Activated naive CD4-positive, alpha-beta T cell treated with anti-CD3 and anti-CD28 coated beads for 36 hours (primary cell): ENCODE data around the gene CCNDBP1. TPM values are rescaled to one million over a fixed set of nuclear protein-coding genes. Genes with fewer than 3 reads are reported as not detected.
"Not testable (repeated sequence)": the region's sequence is repeated elsewhere in the genome, so short reads cannot be mapped to it uniquely, and the experiment has no call there.

Experiments
- CTCF ChIA-PET: fragments of 350-600 bp; sonication (Branson Sonifier 250); formaldehyde crosslinking; loops from one replicate; lab custom pipeline; 2021; ENCODE audit warnings: antibody characterized with exemption; lab: Charles Lee
- DNase-seq: peaks from one replicate; pipeline ENCODE4 v3.0.0-alpha.2; 2020
- H3K27ac Mint-ChIP-seq: one replicate; pipeline ENCODE4 v1.8.0; 2021; ENCODE audit warnings: mild to moderate bottlenecking, mixed read lengths
- H3K27me3 Mint-ChIP-seq: one replicate; pipeline ENCODE4 v1.8.0; 2021; ENCODE audit warnings: low read depth, mixed read lengths
- H3K36me3 Mint-ChIP-seq: one replicate; pipeline ENCODE4 v1.8.0; 2021; ENCODE audit warnings: low read depth, mixed read lengths
- H3K4me1 Mint-ChIP-seq: one replicate; pipeline ENCODE4 v1.8.0; 2021; ENCODE audit warnings: low read depth, mixed read lengths
- H3K4me3 Mint-ChIP-seq: one replicate; pipeline ENCODE4 v1.8.0; 2021; ENCODE audit warnings: mild to moderate bottlenecking, moderate library complexity, mixed read lengths
- H3K9me3 Mint-ChIP-seq: one replicate; pipeline ENCODE4 v1.8.0; 2021; ENCODE audit warnings: mixed read lengths
- intact Hi-C: fragments of 100-400 bp; cut with micrococcal nuclease; formaldehyde crosslinking; loops from one replicate; pipeline ENCODE4 v1.15.1; 2023
- total RNA-seq, 2 experiments: library from RNA; stranded (reverse); gene quantifications; one replicate each; pipeline ENCODE4 v1.2.3, GENCODE V29; 2021

CCNDBP1 gene
- total RNA-seq, 2 experiments from 2014 or later = 54.6 to 62.1 TPM

DNA sequence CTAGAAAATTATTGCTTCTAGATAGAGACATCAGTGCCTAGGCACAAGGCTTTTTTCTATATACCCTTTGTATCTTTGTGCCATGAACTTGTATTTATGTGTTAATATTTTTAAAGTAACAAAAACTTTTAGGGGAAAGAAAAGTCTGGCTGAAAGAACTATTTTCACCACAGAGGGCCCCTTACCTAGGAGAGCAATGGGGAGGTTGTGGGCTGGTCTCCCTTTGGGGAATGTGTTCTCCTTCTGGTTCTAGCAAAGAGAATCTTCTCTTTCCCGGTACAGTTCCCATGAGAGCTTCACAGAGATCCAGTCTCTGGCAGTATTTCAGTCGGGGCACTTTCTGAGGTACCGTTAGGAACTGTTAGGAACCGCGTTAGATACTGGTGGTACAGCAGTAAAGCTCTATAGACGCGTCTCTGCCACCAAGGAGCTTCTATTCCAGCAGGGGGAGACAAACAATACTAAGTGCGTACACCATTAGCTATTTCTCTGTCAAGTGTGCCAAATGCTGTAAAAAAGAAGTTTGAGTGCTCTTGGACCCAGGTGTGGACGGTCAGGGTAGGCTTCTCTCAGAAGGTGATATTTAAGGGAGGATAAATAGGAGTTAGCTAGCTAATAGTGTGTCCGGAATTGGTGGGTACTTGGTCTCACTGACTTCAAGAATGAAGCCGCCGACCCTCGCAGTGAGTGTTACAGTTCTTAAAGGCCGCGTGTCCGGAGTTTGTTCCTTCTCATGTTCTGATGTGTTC is 40.2 kb downstream of the CCNDBP1 start:
- intact Hi-C loops = loop anchor here (1.0 kb wide), 2 partner anchors 43 to 60 kb away; no protein-coding TSS in a partner anchor
- Mint-ChIP-seq H3K36me3 (no peaks in the 10 kb centered on the region), H3K4me3 (no peak overlapping the region), H3K27ac (no peak overlapping the region), H3K9me3 (no peaks in the 10 kb centered on the region), H3K4me1 (peaks cover 5% of the 10 kb centered on the region), H3K27me3 (peaks cover 3% of the 10 kb centered on the region)
- DNase-seq = peak; percentile 63
- CTCF ChIA-PET = interaction anchor here (0.6 to 3.0 kb wide), 48 partner anchors 8 to 444 kb away, joined by 3 to 167 read pairs (median 4); partner anchors contain the start of genes CCNDBP1, TGM5, TUBGCP4 and ZSCAN29

DNA sequence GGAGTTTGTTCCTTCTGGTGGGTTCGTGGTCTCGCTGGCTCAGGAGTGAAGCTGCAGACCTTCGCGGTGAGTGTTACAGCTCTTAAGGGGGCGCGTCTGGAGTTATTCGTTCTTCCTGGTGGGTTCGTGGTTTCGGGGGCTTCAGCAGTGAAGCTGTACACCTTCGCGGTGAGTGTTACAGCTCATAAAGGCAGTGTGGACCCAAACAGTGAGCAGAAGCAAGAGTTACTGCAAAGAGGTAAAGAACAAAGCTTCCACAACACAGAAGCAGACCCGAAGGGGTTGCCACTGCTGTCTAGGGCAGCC is 40.7 kb downstream of the CCNDBP1 start:
- not testable (repeated sequence) for H3K27ac Mint-ChIP-seq, H3K9me3 Mint-ChIP-seq, H3K4me3 Mint-ChIP-seq, DNase-seq, H3K36me3 Mint-ChIP-seq, H3K4me1 Mint-ChIP-seq, H3K27me3 Mint-ChIP-seq
- intact Hi-C loops = loop anchor here (1.0 kb wide), 2 partner anchors 42 to 59 kb away; no protein-coding TSS in a partner anchor
- CTCF ChIA-PET = interaction anchor here (0.6 to 3.0 kb wide), 40 partner anchors 8 to 444 kb away, joined by 3 to 167 read pairs (median 5); partner anchors contain the start of gene TGM5

DNA sequence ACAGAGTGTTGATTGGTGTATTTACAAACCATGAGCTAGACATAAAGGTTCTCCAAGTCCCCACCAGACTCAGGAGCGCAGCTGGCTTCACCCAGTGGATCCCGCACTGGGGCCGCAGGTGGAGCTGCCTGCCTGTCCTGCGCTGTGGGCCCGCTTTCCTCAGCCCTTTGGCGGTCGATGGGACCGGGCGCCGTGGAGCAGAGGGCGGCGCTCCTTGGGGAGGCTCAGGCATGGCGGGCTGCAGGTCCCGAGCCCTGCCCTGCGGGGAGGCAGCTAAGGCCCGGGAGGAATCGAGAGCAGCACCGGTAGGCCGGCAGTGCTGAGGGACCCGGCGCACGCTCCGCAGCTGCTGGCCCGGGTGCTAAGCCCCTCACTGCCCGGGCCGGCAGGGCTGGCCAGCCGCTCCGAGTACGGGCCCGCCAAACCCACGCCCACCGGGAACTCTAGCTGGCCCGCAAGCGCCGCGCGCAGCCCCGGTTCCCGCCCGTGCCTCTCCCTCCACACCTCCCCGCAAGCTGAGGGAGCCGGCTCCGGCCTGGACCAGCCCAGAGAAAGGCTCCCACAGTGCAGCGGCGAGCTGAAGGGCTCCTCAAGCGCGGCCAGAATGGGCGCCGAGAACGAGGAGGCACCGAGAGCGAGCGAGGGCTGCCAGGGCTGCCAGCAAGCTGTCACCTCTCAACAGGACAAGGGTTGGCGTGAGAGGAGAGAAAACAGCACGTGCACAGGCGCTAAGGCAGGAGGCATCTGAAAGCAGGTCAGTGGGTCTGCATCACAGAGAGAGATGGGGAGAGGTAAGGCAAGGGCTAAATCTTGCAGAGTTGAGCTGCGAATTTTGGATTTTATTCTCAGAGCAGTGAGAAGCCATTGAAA is 41.5 kb downstream of the CCNDBP1 start:
- CTCF ChIA-PET = interaction anchor here (0.6 to 3.0 kb wide), 18 partner anchors 8 to 1031 kb away, joined by 3 to 167 read pairs (median 7); no protein-coding TSS in a partner anchor
- Mint-ChIP-seq H3K4me1 (peaks cover 5% of the 10 kb centered on the region), H3K4me3 (no peak overlapping the region)

DNA sequence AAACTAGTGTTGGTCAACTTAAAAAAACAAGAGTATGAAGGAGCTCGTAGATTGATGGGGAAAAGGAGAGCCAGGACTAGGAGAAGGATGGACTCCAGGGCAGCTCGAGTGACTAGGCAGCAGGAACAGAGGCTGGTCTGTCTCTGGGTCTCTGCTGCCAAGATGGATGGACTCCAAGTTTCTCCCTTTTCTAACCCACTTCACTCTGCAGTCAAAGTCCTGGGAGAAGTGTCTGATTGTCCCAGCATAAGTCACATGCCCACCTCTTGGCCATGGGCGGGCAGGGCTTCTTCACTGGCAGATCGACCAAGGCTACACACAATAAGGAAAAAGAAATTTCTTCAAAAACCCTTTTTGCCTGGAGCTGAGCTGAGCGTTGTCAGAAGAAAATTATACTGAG is 44.8 kb downstream of the CCNDBP1 start:
- intact Hi-C loops = no loop called here
- H3K27ac Mint-ChIP-seq = no peak overlapping the region

More for the DNA sequence above, 41.5 kb downstream of the CCNDBP1 start:
- peaks cover 3% of the 10 kb centered on the region for H3K27me3 Mint-ChIP-seq
- intact Hi-C loops = no loop called here
- no peaks in the 10 kb centered on the region for H3K36me3 Mint-ChIP-seq
- H3K27ac Mint-ChIP-seq = no peak overlapping the region
- no peaks in the 10 kb centered on the region for H3K9me3 Mint-ChIP-seq
- DNase-seq = no peak

DNA sequence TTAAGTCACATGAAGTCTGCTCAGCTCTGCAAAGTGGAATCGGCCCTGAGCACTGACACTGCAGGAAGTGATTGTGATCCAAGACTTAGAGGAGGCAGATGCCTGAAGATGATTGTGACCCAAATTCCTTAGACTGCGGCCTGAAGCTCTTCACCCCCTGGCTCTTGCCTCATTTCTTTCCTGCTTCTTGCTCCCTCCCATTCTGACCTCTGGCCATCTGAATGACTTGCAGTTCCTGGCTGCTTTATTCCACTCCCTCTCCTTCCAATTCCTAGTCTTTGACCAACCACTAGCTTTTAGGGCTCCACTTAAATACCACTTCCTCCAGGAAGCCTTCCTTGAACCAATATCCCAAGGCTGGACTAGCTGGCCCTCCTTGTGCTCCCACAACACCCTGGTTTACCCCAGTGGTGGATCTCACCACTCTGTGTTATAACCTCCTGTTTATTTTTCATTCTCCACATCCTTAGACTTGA is 45.5 kb downstream of the CCNDBP1 start:
- H3K4me1 Mint-ChIP-seq = peaks cover 5% of the 10 kb centered on the region
- peaks cover 4% of the 10 kb centered on the region for H3K27me3 Mint-ChIP-seq
- no peaks in the 10 kb centered on the region for H3K9me3 Mint-ChIP-seq
- intact Hi-C loops = no loop called here
- H3K4me3 Mint-ChIP-seq = no peak overlapping the region
- H3K27ac Mint-ChIP-seq = no peak overlapping the region
- DNase-seq = no peak
- CTCF ChIA-PET = interaction anchor here (0.6 to 3.6 kb wide), 3 partner anchors 16 to 54 kb away, joined by 4 to 27 read pairs (median 5); no protein-coding TSS in a partner anchor
- no peaks in the 10 kb centered on the region for H3K36me3 Mint-ChIP-seq

More for the DNA sequence above, 44.8 kb downstream of the CCNDBP1 start:
- Mint-ChIP-seq H3K36me3 (no peaks in the 10 kb centered on the region), H3K27me3 (peaks cover 7% of the 10 kb centered on the region), H3K9me3 (no peaks in the 10 kb centered on the region), H3K4me3 (no peak overlapping the region), H3K4me1 (peaks cover 5% of the 10 kb centered on the region)
- no peak for DNase-seq
- CTCF ChIA-PET = interaction anchor here (0.6 to 3.6 kb wide), 5 partner anchors 11 to 55 kb away, joined by 3 to 27 read pairs (median 4); no protein-coding TSS in a partner anchor

DNA sequence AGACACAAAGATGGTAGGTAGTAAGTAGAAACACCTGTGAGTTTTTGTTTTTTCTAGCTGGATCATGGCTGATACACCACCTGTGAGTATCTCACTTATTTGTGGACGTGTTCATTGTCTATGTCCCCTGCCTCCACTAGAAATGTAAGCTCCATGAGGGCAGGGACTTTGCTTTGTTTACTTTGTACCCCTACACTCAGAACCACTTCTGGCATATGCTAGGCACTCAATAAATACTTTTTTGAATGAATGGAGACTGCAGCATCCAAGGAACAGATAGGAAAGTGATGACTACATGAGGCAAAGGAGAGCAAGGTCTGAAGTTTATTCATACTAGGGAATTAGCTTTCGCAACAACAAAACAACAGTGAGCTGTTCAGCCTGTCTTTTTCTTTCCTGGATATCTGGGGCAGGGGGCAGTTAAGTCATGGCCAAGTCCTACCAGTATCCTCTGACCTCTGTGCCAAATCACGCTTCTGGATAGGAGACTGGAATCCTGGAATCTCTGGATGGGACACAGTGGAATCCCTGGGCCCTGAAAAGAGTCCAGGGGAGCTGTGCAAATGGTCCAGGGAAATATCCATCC is 47.2 kb downstream of the CCNDBP1 start:
- H3K27me3 Mint-ChIP-seq = peaks cover 4% of the 10 kb centered on the region
- no peaks in the 10 kb centered on the region for H3K9me3 Mint-ChIP-seq
- no peak overlapping the region for H3K4me3 Mint-ChIP-seq
- DNase-seq = no peak
- CTCF ChIA-PET = interaction anchor here (2.0 kb wide), 1 partner anchor 53 kb away, joined by 8 read pairs; no protein-coding TSS in a partner anchor
- intact Hi-C loops = no loop called here
- no peaks in the 10 kb centered on the region for H3K4me1 Mint-ChIP-seq
- H3K27ac Mint-ChIP-seq = no peak overlapping the region
- H3K36me3 Mint-ChIP-seq = no peaks in the 10 kb centered on the region

DNA sequence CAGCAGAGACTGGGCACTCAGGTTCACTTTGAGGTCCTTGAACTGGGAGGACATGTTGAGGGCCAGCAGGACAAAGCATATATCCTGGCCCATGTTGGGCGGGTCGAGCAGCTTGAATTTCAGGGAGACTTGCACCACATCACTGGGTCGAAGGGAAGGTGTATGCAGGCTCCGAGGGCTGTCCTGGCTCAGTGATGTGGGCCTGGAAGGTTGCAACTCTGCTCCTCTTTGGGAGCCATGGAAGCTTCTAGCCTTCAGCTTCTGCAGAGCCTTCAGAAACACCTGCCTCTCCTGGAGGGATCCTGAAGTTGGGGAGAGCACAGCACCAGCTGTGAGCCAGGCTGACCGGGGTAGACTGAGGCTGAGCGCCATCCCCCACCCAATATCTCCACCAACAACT is 50.3 kb downstream of the CCNDBP1 start:
- Mint-ChIP-seq H3K27ac (no peak overlapping the region), H3K27me3 (peaks cover 12% of the 10 kb centered on the region), H3K4me1 (no peaks in the 10 kb centered on the region), H3K36me3 (no peaks in the 10 kb centered on the region), H3K4me3 (no peak overlapping the region), H3K9me3 (no peaks in the 10 kb centered on the region)
- intact Hi-C loops = no loop called here
- no peak for DNase-seq
- CTCF ChIA-PET = interaction anchor here (1.2 to 1.5 kb wide), 2 partner anchors 10 to 50 kb away, joined by 5 read pairs; no protein-coding TSS in a partner anchor

DNA sequence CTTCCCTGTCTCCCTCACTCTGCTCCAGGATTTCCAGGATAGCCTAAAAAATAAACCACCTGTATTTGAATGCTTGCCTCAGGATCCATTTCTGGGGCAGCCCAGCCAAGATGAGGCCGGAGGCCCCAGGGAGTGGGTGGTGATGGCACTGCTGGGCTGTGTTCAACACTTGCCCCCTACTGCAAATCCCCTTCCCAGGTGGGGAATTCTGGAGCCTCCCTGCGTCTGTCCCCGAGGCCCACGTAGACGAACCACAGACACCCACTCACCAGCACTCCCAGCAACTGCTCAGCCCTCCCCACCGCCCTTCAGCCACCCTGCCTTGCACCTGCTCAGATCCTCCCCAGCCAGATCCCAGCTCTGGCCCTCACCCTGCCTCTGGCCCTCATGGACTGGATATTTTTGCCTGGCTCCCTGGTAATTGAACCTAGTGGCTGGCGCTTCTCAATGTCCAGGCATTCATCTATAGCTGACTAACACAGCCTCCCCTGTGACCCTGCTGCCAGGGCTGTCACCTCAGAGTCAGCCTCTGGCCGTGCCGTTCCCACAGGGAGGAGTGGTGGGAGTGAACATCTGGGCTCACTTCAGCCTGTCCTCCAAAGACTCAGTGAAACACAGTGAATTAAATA is 52.8 kb downstream of the CCNDBP1 start:
- Mint-ChIP-seq H3K9me3 (no peaks in the 10 kb centered on the region), H3K4me3 (no peak overlapping the region), H3K27me3 (peaks cover 12% of the 10 kb centered on the region), H3K36me3 (no peaks in the 10 kb centered on the region), H3K27ac (no peak overlapping the region), H3K4me1 (no peaks in the 10 kb centered on the region)
- CTCF ChIA-PET = no interaction called here
- DNase-seq = no peak
- intact Hi-C loops = no loop called here

DNA sequence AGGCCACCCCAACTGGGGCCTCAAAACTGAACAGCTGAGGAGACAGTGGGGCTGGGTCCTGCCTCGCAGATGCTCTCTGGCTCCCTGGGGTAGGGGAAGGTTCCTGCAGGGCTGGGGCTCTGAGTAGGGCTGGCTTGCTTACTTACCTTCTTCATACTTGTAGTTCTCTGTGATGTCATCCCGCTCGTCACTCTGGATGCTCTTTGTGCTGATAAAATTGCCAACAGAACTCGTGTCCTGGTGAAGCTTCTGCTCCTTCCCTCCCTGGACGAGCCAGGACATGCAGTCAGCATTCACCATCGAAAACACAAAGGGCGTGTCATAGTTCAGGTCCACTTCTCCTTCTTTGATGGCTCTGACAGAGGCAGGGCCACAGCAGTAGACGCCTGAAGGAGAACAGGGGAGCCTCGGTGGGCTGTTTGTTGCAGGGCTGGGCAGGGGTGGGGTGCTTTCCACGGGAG is 53.5 kb downstream of the CCNDBP1 start:
- no peak for DNase-seq
- CTCF ChIA-PET = no interaction called here
- Mint-ChIP-seq H3K36me3 (no peaks in the 10 kb centered on the region), H3K9me3 (no peaks in the 10 kb centered on the region), H3K4me1 (no peaks in the 10 kb centered on the region), H3K27me3 (peaks cover 12% of the 10 kb centered on the region), H3K4me3 (no peak overlapping the region), H3K27ac (no peak overlapping the region)
- intact Hi-C loops = no loop called here

DNA sequence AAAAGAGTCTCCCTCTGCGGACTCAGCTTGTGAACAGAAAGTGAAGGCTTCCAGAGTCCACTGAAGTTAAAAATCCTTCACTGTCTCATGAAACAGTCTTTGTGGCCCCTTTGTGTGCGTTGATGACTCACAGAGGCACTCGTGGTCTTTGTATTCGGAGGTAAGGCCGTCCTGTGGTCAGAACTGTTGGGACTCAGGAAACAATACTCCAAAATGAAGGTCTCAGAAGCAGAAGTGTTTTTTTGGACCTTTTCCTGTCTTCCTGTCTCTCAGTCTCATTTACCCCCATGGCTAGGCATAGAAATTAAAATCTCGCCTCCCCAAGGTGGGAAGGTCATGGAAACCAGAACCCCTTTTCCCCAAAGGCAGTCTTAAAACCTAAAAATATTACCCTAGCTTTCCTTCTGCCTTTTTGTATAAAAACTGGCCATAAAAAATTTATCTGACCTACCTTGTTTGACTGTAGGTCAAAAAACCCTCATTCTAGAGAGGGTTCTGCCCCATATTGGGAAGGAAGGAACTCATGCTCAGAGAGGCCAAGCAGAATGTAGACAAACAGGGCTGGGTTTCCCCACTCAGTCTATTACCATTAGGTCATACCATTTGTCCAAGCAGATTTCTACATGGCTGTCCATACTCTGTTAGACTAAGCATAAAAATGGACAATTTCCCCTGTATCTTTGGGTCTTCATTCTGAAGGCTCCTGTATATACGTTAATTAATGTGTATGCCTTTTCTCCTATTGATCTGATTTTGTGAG is 54.7 kb downstream of the CCNDBP1 start:
- Mint-ChIP-seq H3K4me1 (no peaks in the 10 kb centered on the region), H3K9me3 (no peaks in the 10 kb centered on the region), H3K4me3 (no peak overlapping the region), H3K27ac (no peak overlapping the region), H3K27me3 (peaks cover 9% of the 10 kb centered on the region), H3K36me3 (no peaks in the 10 kb centered on the region)
- DNase-seq = no peak
- CTCF ChIA-PET = interaction anchor here (0.6 to 1.5 kb wide), 2 partner anchors 14 to 116 kb away, joined by 5 to 6 read pairs; no protein-coding TSS in a partner anchor
- intact Hi-C loops = no loop called here

DNA sequence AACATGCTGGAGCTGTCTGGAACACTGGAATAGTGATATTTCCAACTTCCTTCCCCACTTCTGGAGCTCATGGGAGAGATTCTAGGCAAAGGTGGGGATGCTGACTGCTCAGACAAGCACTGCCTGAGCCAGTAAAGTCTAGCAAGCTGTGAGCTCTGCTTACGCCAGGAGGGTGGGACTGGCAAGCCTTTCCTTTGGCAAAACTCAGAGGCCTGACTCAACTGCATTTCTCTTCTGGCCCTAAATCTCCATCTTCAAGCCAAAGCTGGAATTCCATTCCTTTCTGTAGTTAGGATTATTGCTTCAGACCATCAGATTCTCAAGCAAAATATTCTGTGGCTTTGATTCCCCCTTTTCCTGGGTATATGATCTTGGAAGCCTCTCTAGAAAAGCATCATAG is 55.9 kb downstream of the CCNDBP1 start:
- peaks cover 8% of the 10 kb centered on the region for H3K27me3 Mint-ChIP-seq
- no peak overlapping the region for H3K4me3 Mint-ChIP-seq
- no peaks in the 10 kb centered on the region for H3K9me3 Mint-ChIP-seq
- H3K4me1 Mint-ChIP-seq = no peaks in the 10 kb centered on the region
- CTCF ChIA-PET = interaction anchor here (0.6 to 1.5 kb wide), 4 partner anchors 12 to 62 kb away, joined by 3 to 6 read pairs (median 4); no protein-coding TSS in a partner anchor
- no peak for DNase-seq
- intact Hi-C loops = no loop called here
- H3K36me3 Mint-ChIP-seq = no peaks in the 10 kb centered on the region
- no peak overlapping the region for H3K27ac Mint-ChIP-seq
